ENCODE data around the gene ASTN2.

ASTN2 gene

DNA sequence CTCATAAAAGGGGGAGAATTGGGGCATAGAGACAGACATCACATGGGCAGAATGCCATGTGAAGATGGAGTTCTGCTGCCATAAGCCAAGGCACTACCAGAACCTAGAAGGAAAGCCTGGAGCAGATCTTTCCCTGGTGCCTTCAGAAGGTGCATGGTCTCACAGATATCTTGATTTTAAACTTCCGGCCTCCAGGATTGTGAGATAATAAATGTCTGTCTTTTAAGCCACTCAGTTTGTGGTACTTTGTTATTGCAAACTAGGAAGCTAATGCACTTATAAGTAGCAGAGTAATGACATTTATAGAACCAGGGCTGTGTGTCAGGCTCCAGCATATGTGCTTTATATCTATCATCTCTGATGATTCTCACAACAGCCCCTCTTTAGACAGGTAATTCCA, 130.4 kb downstream of the ASTN2 start:
- DNase-seq (ENCODE audit: low spot score), result no peak
- H3K23ac ChIP-seq (ENCODE audit: low read depth, low read length, poor library complexity), result no peak overlapping the region
- no CpG with 5 or more reads among the region's 1 CpG for WGBS, 2 donors (ENCODE audit: extremely low coverage in 2 of 2, insufficient read length in 2 of 2, insufficient replicate concordance in 1 of 2)

DNA sequence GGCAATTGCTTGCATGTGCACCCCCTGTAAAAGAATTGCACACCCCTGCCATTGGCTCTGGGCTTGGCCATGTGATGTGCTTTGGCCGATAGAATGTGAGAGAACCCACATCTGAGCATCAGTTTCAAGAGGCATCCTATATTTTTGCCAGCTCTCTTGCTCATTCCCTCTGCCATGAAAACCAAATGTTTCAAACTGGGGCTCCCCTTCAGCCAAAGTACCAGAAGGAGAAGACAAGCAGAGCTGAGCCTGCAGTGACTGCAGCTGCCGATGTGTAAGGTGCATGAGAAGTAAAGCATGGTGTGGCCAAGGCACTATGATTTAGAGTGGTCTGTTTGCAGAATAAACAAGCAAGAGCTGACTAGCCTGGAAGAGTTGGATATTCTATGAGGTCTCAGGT, 132.3 kb downstream of the ASTN2 start:
- no CpG with 5 or more reads among the region's 2 CpGs for WGBS, 2 donors (ENCODE audit: extremely low coverage in 2 of 2, insufficient read length in 2 of 2, insufficient replicate concordance in 1 of 2)
- no peak overlapping the region for H4K91ac ChIP-seq (ENCODE audit: low read depth, low read length, poor library complexity)
- H2BK12ac ChIP-seq (ENCODE audit: low read length), result no peak overlapping the region
- H3K9ac ChIP-seq (ENCODE audit: low read depth, low read length, poor library complexity), result no peak overlapping the region
- H2BK15ac ChIP-seq (ENCODE audit: low read length), result no peak overlapping the region
- no peak overlapping the region for H2BK120ac ChIP-seq (ENCODE audit: low read depth, low read length)
- no peak overlapping the region for H2BK5ac ChIP-seq (ENCODE audit: low read length)
- H3K36me3 ChIP-seq (replicated peaks in 1 of 2; ENCODE audit: control insufficient read depth in 2 of 2, insufficient read depth in 2 of 2, low read length in 2 of 2), result no peaks in the 10 kb centered on the region
- H3K4ac ChIP-seq (ENCODE audit: low read length), result no peak overlapping the region
- no peaks in the 10 kb centered on the region for H3K27me3 ChIP-seq (ENCODE audit: control insufficient read depth in 3 of 3, insufficient read depth in 3 of 3, low read depth in 1 of 3, low read length in 3 of 3)
- H3K23ac ChIP-seq (ENCODE audit: low read depth, low read length, poor library complexity), result no peak overlapping the region
- no peak for DNase-seq (ENCODE audit: low spot score)
- no peak overlapping the region for H2AK5ac ChIP-seq (ENCODE audit: low read depth, low read length)
- no peaks in the 10 kb centered on the region for H3K9me3 ChIP-seq (replicated peaks in 1 of 2; ENCODE audit: control insufficient read depth in 2 of 2, insufficient read depth in 1 of 2, low read depth in 1 of 2, low read length in 2 of 2)
- no peak overlapping the region for H2AFZ ChIP-seq (ENCODE audit: low read length)
- H3K18ac ChIP-seq (ENCODE audit: low read length), result no peak overlapping the region
- H4K8ac ChIP-seq (ENCODE audit: low read depth, low read length), result no peak overlapping the region
- H3K4me3 ChIP-seq (ENCODE audit: low read length in 2 of 2), result no peak overlapping the region
- no peaks in the 10 kb centered on the region for H3K4me1 ChIP-seq (ENCODE audit: control insufficient read depth in 2 of 2, insufficient read depth in 1 of 2, low read depth in 1 of 2, low read length in 2 of 2)
- no peak overlapping the region for H3K27ac ChIP-seq (replicated peaks; ENCODE audit: low read length)
- no peak overlapping the region for H3K14ac ChIP-seq (ENCODE audit: low read length)
- no peak overlapping the region for H3K4me2 ChIP-seq (ENCODE audit: insufficient read depth, low read length, poor library complexity, severe bottlenecking)
- no peaks in the 10 kb centered on the region for H3K79me1 ChIP-seq (ENCODE audit: low read depth, low read length)

More for the DNA sequence above, 130.4 kb downstream of the ASTN2 start:
- Histone ChIP-seq H4K91ac (ENCODE audit: low read depth, low read length, poor library complexity) (no peak overlapping the region), H3K27me3 (ENCODE audit: control insufficient read depth in 3 of 3, insufficient read depth in 3 of 3, low read depth in 1 of 3, low read length in 3 of 3) (no peaks in the 10 kb centered on the region), H3K4me2 (ENCODE audit: insufficient read depth, low read length, poor library complexity, severe bottlenecking) (no peak overlapping the region), H3K36me3 (replicated peaks in 1 of 2; ENCODE audit: control insufficient read depth in 2 of 2, insufficient read depth in 2 of 2, low read length in 2 of 2) (no peaks in the 10 kb centered on the region), H3K4me1 (ENCODE audit: control insufficient read depth in 2 of 2, insufficient read depth in 1 of 2, low read depth in 1 of 2, low read length in 2 of 2) (peaks cover 0 to 2% of the 10 kb centered on the region in 2 donors), H2BK15ac (ENCODE audit: low read length) (no peak overlapping the region), H3K27ac (replicated peaks; ENCODE audit: low read length) (no peak overlapping the region), H3K14ac (ENCODE audit: low read length) (no peak overlapping the region), H3K9me3 (replicated peaks in 1 of 2; ENCODE audit: control insufficient read depth in 2 of 2, insufficient read depth in 1 of 2, low read depth in 1 of 2, low read length in 2 of 2) (no peaks in the 10 kb centered on the region), H3K4me3 (ENCODE audit: low read length in 2 of 2) (no peak overlapping the region), H3K18ac (ENCODE audit: low read length) (no peak overlapping the region), H3K9ac (ENCODE audit: low read depth, low read length, poor library complexity) (no peak overlapping the region), H3K4ac (ENCODE audit: low read length) (no peak overlapping the region), H4K8ac (ENCODE audit: low read depth, low read length) (no peak overlapping the region), H2AK5ac (ENCODE audit: low read depth, low read length) (no peak overlapping the region), H2BK5ac (ENCODE audit: low read length) (no peak overlapping the region), H2BK12ac (ENCODE audit: low read length) (no peak overlapping the region), H2AFZ (ENCODE audit: low read length) (no peak overlapping the region), H3K79me1 (ENCODE audit: low read depth, low read length) (no peaks in the 10 kb centered on the region), H2BK120ac (ENCODE audit: low read depth, low read length) (no peak overlapping the region)

DNA sequence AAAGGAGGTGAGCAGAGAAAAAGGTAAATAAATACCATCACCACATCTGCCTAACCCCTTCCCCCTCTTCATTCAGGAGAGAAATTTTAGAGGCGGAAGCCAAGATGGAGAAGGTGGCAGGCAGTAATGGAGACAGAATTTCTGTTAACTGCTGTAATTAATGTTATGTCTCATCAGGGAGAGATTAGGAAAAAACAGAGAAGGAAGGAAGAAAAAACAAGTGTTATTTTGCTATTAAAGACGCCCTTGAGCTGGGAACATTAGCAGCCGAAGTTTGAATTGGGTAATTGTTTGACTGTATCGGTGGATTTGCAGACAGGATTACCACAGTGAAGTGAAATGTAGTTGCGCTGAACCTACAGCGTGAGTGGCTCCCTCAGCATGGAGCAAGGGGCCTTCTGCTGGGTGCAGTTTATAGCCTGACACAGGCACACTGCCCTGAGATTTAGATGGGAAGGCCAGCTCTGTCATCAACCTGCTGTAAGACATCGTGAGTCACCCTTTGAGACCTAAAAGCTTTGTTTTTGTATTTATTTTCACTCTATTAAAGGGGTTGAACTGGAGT, 136.3 kb downstream of the ASTN2 start:
- no peak overlapping the region for H3K23ac ChIP-seq (ENCODE audit: low read depth, low read length, poor library complexity)
- H3K27ac ChIP-seq (replicated peaks; ENCODE audit: low read length), result no peak overlapping the region
- H3K18ac ChIP-seq (ENCODE audit: low read length), result no peak overlapping the region
- H3K79me1 ChIP-seq (ENCODE audit: low read depth, low read length), result no peaks in the 10 kb centered on the region
- no peak overlapping the region for H2AK5ac ChIP-seq (ENCODE audit: low read depth, low read length)
- no peak overlapping the region for H3K9ac ChIP-seq (ENCODE audit: low read depth, low read length, poor library complexity)
- no peak overlapping the region for H4K8ac ChIP-seq (ENCODE audit: low read depth, low read length)
- no peak overlapping the region for H4K91ac ChIP-seq (ENCODE audit: low read depth, low read length, poor library complexity)
- no peak overlapping the region for H3K4me3 ChIP-seq (ENCODE audit: low read length in 2 of 2)
- H2BK12ac ChIP-seq (ENCODE audit: low read length), result no peak overlapping the region
- DNase-seq (ENCODE audit: low spot score), result no peak
- no peak overlapping the region for H2BK15ac ChIP-seq (ENCODE audit: low read length)
- no peak overlapping the region for H3K4ac ChIP-seq (ENCODE audit: low read length)
- no CpG with 5 or more reads among the region's 7 CpGs for WGBS, 2 donors (ENCODE audit: extremely low coverage in 2 of 2, insufficient read length in 2 of 2, insufficient replicate concordance in 1 of 2)
- H3K4me1 ChIP-seq (ENCODE audit: control insufficient read depth in 2 of 2, insufficient read depth in 1 of 2, low read depth in 1 of 2, low read length in 2 of 2), result no peaks in the 10 kb centered on the region
- no peak overlapping the region for H2AFZ ChIP-seq (ENCODE audit: low read length)
- H3K36me3 ChIP-seq (replicated peaks in 1 of 2; ENCODE audit: control insufficient read depth in 2 of 2, insufficient read depth in 2 of 2, low read length in 2 of 2), result no peaks in the 10 kb centered on the region
- no peak overlapping the region for H3K4me2 ChIP-seq (ENCODE audit: insufficient read depth, low read length, poor library complexity, severe bottlenecking)
- no peak overlapping the region for H3K14ac ChIP-seq (ENCODE audit: low read length)
- H3K27me3 ChIP-seq (ENCODE audit: control insufficient read depth in 3 of 3, insufficient read depth in 3 of 3, low read depth in 1 of 3, low read length in 3 of 3), result no peaks in the 10 kb centered on the region
- H3K9me3 ChIP-seq (replicated peaks in 1 of 2; ENCODE audit: control insufficient read depth in 2 of 2, insufficient read depth in 1 of 2, low read depth in 1 of 2, low read length in 2 of 2), result no peaks in the 10 kb centered on the region
- no peak overlapping the region for H2BK120ac ChIP-seq (ENCODE audit: low read depth, low read length)
- H2BK5ac ChIP-seq (ENCODE audit: low read length), result no peak overlapping the region

DNA sequence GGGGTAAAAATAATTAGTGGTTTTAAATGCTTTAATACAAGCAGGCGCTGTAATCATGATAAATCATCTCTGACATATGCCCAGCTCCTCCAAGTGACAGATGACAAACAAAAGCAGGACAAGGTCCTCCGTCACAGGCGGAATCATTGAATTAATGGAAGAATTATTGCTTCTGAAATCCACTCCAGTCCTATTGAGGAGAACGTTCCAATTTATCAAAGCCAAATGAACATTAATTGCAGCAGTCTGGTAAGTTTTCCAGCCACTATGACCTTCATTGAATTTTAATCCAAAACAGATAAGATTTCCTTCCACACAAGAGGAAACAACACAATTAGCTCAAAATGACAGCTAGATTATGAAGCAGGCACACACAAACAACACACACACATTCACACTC, 136.8 kb downstream of the ASTN2 start:
- no peak overlapping the region for H2AK5ac ChIP-seq (ENCODE audit: low read depth, low read length)
- H3K18ac ChIP-seq (ENCODE audit: low read length), result no peak overlapping the region
- no peaks in the 10 kb centered on the region for H3K79me1 ChIP-seq (ENCODE audit: low read depth, low read length)
- no peak overlapping the region for H4K8ac ChIP-seq (ENCODE audit: low read depth, low read length)
- no peak overlapping the region for H3K23ac ChIP-seq (ENCODE audit: low read depth, low read length, poor library complexity)
- H3K4me3 ChIP-seq (ENCODE audit: low read length in 2 of 2), result no peak overlapping the region
- no CpG with 5 or more reads among the region's 4 CpGs for whole genome bisulfite sequencing, 2 donors (ENCODE audit: extremely low coverage in 2 of 2, insufficient read length in 2 of 2, insufficient replicate concordance in 1 of 2)
- H3K14ac ChIP-seq (ENCODE audit: low read length), result no peak overlapping the region
- no peak overlapping the region for H2BK12ac ChIP-seq (ENCODE audit: low read length)
- no peak overlapping the region for H3K27ac ChIP-seq (replicated peaks; ENCODE audit: low read length)
- no peak overlapping the region for H4K91ac ChIP-seq (ENCODE audit: low read depth, low read length, poor library complexity)
- H2BK15ac ChIP-seq (ENCODE audit: low read length), result no peak overlapping the region
- no peak overlapping the region for H2AFZ ChIP-seq (ENCODE audit: low read length)
- H3K36me3 ChIP-seq (replicated peaks in 1 of 2; ENCODE audit: control insufficient read depth in 2 of 2, insufficient read depth in 2 of 2, low read length in 2 of 2), result no peaks in the 10 kb centered on the region
- H2BK120ac ChIP-seq (ENCODE audit: low read depth, low read length), result no peak overlapping the region
- H3K9ac ChIP-seq (ENCODE audit: low read depth, low read length, poor library complexity), result no peak overlapping the region
- no peak overlapping the region for H2BK5ac ChIP-seq (ENCODE audit: low read length)
- H3K4me2 ChIP-seq (ENCODE audit: insufficient read depth, low read length, poor library complexity, severe bottlenecking), result no peak overlapping the region
- H3K27me3 ChIP-seq (ENCODE audit: control insufficient read depth in 3 of 3, insufficient read depth in 3 of 3, low read depth in 1 of 3, low read length in 3 of 3), result no peaks in the 10 kb centered on the region
- H3K9me3 ChIP-seq (replicated peaks in 1 of 2; ENCODE audit: control insufficient read depth in 2 of 2, insufficient read depth in 1 of 2, low read depth in 1 of 2, low read length in 2 of 2), result no peaks in the 10 kb centered on the region
- no peak overlapping the region for H3K4ac ChIP-seq (ENCODE audit: low read length)
- H3K4me1 ChIP-seq (ENCODE audit: control insufficient read depth in 2 of 2, insufficient read depth in 1 of 2, low read depth in 1 of 2, low read length in 2 of 2), result no peaks in the 10 kb centered on the region
- no peak for DNase-seq (ENCODE audit: low spot score)
